ENCODE measurements around the gene BTN1A1.

BTN1A1 gene

GRCh38 chr6:26470643-26471042, 29.5 kb upstream of the BTN1A1 start:
- peaks cover 15% of the 10 kb centered on the region for H3F3A ChIP-seq (ENCODE audit: insufficient read depth, low read length)
- H3K9me3 ChIP-seq (replicated peaks; ENCODE audit: insufficient read depth, low read length): no peaks in the 10 kb centered on the region
- TF ChIP-seq EZH2phosphoT487 (IDR thresholded peaks at IDR 0.05; ENCODE audit: low read length) (no peak), EZH2 (optimal IDR thresholded peaks at IDR 0.05; ENCODE audit: low read depth, low read length) (no peak)
- TF ChIP-seq, protein P1, sequence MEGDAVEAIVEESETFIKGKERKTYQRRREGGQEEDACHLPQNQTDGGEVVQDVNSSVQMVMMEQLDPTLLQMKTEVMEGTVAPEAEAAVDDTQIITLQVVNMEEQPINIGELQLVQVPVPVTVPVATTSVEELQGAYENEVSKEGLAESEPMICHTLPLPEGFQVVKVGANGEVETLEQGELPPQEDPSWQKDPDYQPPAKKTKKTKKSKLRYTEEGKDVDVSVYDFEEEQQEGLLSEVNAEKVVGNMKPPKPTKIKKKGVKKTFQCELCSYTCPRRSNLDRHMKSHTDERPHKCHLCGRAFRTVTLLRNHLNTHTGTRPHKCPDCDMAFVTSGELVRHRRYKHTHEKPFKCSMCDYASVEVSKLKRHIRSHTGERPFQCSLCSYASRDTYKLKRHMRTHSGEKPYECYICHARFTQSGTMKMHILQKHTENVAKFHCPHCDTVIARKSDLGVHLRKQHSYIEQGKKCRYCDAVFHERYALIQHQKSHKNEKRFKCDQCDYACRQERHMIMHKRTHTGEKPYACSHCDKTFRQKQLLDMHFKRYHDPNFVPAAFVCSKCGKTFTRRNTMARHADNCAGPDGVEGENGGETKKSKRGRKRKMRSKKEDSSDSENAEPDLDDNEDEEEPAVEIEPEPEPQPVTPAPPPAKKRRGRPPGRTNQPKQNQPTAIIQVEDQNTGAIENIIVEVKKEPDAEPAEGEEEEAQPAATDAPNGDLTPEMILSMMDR (IDR thresholded peaks at IDR 0.05; ENCODE audit: low read length): no peak
- H2AFZ ChIP-seq (ENCODE audit: low read length): no peak overlapping the region
- H3K9ac ChIP-seq (ENCODE audit: low read length): no peak overlapping the region
- no peaks in the 10 kb centered on the region for H3K27me3 ChIP-seq (replicated peaks; ENCODE audit: insufficient read depth, low read length)
- H3K27ac ChIP-seq (ENCODE audit: low read length): no peak overlapping the region
- H3K4me2 ChIP-seq (ENCODE audit: low read depth, low read length): no peak overlapping the region
- no peak for DNase-seq
- no peaks in the 10 kb centered on the region for H3K79me2 ChIP-seq (ENCODE audit: low read length)
- peaks cover 15% of the 10 kb centered on the region for H3K4me1 ChIP-seq (ENCODE audit: low read length)
- H3K9me2 ChIP-seq (replicated peaks; ENCODE audit: insufficient read depth, low read length): no peaks in the 10 kb centered on the region
- H3K4me3 ChIP-seq (ENCODE audit: low read length): no peak overlapping the region
- no peaks in the 10 kb centered on the region for H4K20me1 ChIP-seq (ENCODE audit: insufficient read depth, low read length)
- H3K36me3 ChIP-seq (replicated peaks; ENCODE audit: insufficient read depth, low read length): no peaks in the 10 kb centered on the region; the same call in 1 of the 2 replicates

- no peaks in the 10 kb centered on the region for H3K79me2 ChIP-seq (ENCODE audit: low read length)
- H3K4me2 ChIP-seq (ENCODE audit: low read depth, low read length): no peak overlapping the region
- H3K4me3 ChIP-seq (ENCODE audit: low read length): no peak overlapping the region
- peaks cover 15% of the 10 kb centered on the region for H3K4me1 ChIP-seq (ENCODE audit: low read length)
- H3K9ac ChIP-seq (ENCODE audit: low read length): no peak overlapping the region
- no peaks in the 10 kb centered on the region for H4K20me1 ChIP-seq (ENCODE audit: insufficient read depth, low read length)
- no peak for DNase-seq
- no peaks in the 10 kb centered on the region for H3K9me2 ChIP-seq (replicated peaks; ENCODE audit: insufficient read depth, low read length)
- no peak overlapping the region for H3K27ac ChIP-seq (ENCODE audit: low read length)
- H3K9me3 ChIP-seq (replicated peaks; ENCODE audit: insufficient read depth, low read length): no peaks in the 10 kb centered on the region
- H3K27me3 ChIP-seq (replicated peaks; ENCODE audit: insufficient read depth, low read length): no peaks in the 10 kb centered on the region
- H3K36me3 ChIP-seq (replicated peaks; ENCODE audit: insufficient read depth, low read length): no peaks in the 10 kb centered on the region; the same call in 1 of the 2 replicates
- no peak overlapping the region for H2AFZ ChIP-seq (ENCODE audit: low read length)
- peaks cover 15% of the 10 kb centered on the region for H3F3A ChIP-seq (ENCODE audit: insufficient read depth, low read length)
- TF ChIP-seq EZH2phosphoT487 (IDR thresholded peaks at IDR 0.05; ENCODE audit: low read length) (no peak), EZH2 (optimal IDR thresholded peaks at IDR 0.05; ENCODE audit: low read depth, low read length) (no peak)
- TF ChIP-seq, protein P1 (IDR thresholded peaks at IDR 0.05; ENCODE audit: low read length): no peak
Observed at GRCh38 chr6:26471970-26472369, 28.1 kb upstream of the BTN1A1 start.

- 0 out of 2 replicates have a peak overlapping the region, but pooled peaks have one; percentile 5 for H2AFZ ChIP-seq (ENCODE audit: low read length)
- peak overlapping the region; percentile 94; the same call in 1 of the 2 replicates for H3K4me2 ChIP-seq (ENCODE audit: low read depth, low read length)
- H4K20me1 ChIP-seq (ENCODE audit: insufficient read depth, low read length): no peaks in the 10 kb centered on the region
- H3K27ac ChIP-seq (ENCODE audit: low read length): peak overlapping the region; percentile 83; the same call in 1 of the 2 replicates
- H3K27me3 ChIP-seq (replicated peaks; ENCODE audit: insufficient read depth, low read length): no peaks in the 10 kb centered on the region
- H3K9ac ChIP-seq (ENCODE audit: low read length): no peak overlapping the region
- H3K36me3 ChIP-seq (replicated peaks; ENCODE audit: insufficient read depth, low read length): no peaks in the 10 kb centered on the region; the same call in 1 of the 2 replicates
- H3K9me3 ChIP-seq (replicated peaks; ENCODE audit: insufficient read depth, low read length): no peaks in the 10 kb centered on the region
- no peak for TF ChIP-seq EZH2phosphoT487 (IDR thresholded peaks at IDR 0.05; ENCODE audit: low read length)
- TF ChIP-seq, protein P1 (IDR thresholded peaks at IDR 0.05; ENCODE audit: low read length): no peak
- TF ChIP-seq EZH2 (optimal IDR thresholded peaks at IDR 0.05; ENCODE audit: low read depth, low read length): no peak
- H3K9me2 ChIP-seq (replicated peaks; ENCODE audit: insufficient read depth, low read length): no peaks in the 10 kb centered on the region
- H3K4me1 ChIP-seq (ENCODE audit: low read length): peaks cover 15% of the 10 kb centered on the region
- peak overlapping the region; percentile 60; the same call in 1 of the 2 replicates for H3K4me3 ChIP-seq (ENCODE audit: low read length)
- no peaks in the 10 kb centered on the region for H3K79me2 ChIP-seq (ENCODE audit: low read length)
- H3F3A ChIP-seq (ENCODE audit: insufficient read depth, low read length): peaks cover 15% of the 10 kb centered on the region
- no peak for DNase-seq
Observed at GRCh38 chr6:26472549-26473290, 27.4 kb upstream of the BTN1A1 start.

Measured in MM.1S (cell line).